HepG2 (cell line): ENCODE results near the gene CELSR3. TPM values are rescaled to one million over a fixed set of nuclear protein-coding genes. Genes with fewer than 3 reads are reported as not detected.

Experiments used
- ATAC-seq: fragments of 200-7000 bp; cut with Tn5 transposase; 3 replicates; pipeline ENCODE4 v1.9.1; 2020; ENCODE audit warnings: mild to moderate bottlenecking, moderate library complexity
- BruUV-seq: library from RNA; stranded (reverse); fragments of 400-500 nt; replicated peaks from 2 replicates; lab custom pipeline; 2021; lab: Mats Ljungman, UMichigan
- CTCF ChIA-PET: fragments of 300-600 bp; formaldehyde crosslinking; extraction: SDS; loops from one replicate; lab custom pipeline; 2021; ENCODE audit warnings: low total read pairs, inconsistent platforms, low intra/inter-chr PET ratio; lab: Yijun Ruan, JAX
- POLR2A ChIA-PET: fragments of 350-600 bp; sonication (Branson Sonifier 250); formaldehyde crosslinking; loops from one replicate; lab custom pipeline; 2020; ENCODE audit warnings: antibody characterized with exemption, inconsistent platforms; lab: Yijun Ruan, JAX
- DNase-seq: peaks from one replicate; pipeline ENCODE4 v3.0.0-alpha.2; 2015; ENCODE audit warnings: low spot score
- FAIRE-seq: peaks from 3 replicates; lab custom pipeline; 2011; peaks lifted over from hg19 to GRCh38; lab: Jason Lieb, UNC
- H2AFZ ChIP-seq: one replicate; pipeline ENCODE4 v1.6.1; 2011; ENCODE audit warnings: low read length, inconsistent platforms
- H3K27ac ChIP-seq: fragments of 300-600 bp; 3 replicates; pipeline ENCODE4 v1.8.0; 2011; ENCODE audit warnings: mixed run types, mild to moderate bottlenecking, mixed read lengths, low read length, inconsistent platforms; ENCODE audit not compliant: insufficient read depth; ENCODE audit errors: extremely low read length
- H3K27me3 ChIP-seq, 2 experiments: fragments of 200-600 bp in 1 of 2; 2 replicates in 1 of 2; 3 replicates in 1 of 2; pipeline versions ENCODE4 v1.6.0 to v1.8.0; 2011; ENCODE audit warnings: low read length in 2 of 2, mild to moderate bottlenecking in 2 of 2, moderate library complexity in 2 of 2, inconsistent platforms in 1 of 2; ENCODE audit not compliant: insufficient read depth in 2 of 2, control insufficient read depth in 1 of 2
- H3K36me3 ChIP-seq, 2 experiments: fragments of 200-600 bp in 1 of 2; replicated peaks in 1 of 2; 2 replicates in 1 of 2; 3 replicates in 1 of 2; pipeline versions ENCODE4 v1.5.1 to v1.8.0; 2011; ENCODE audit warnings: low read length in 2 of 2, inconsistent platforms in 1 of 2; ENCODE audit not compliant: insufficient read depth in 2 of 2, control insufficient read depth in 1 of 2
- H3K4me1 ChIP-seq: 2 replicates; pipeline ENCODE4 v1.5.1; 2012; ENCODE audit warnings: low read length, inconsistent platforms; ENCODE audit not compliant: insufficient read depth
- H3K4me2 ChIP-seq: 2 replicates; pipeline ENCODE4 v1.6.0; 2011; ENCODE audit warnings: low read depth, low read length, inconsistent platforms
- H3K4me3 ChIP-seq, 3 experiments: fragments of 200-600 bp in 1 of 3; sonication (generic), shearing (Covaris generic) in 1 of 3; replicated peaks in 1 of 3; 2 replicates each; pipeline ENCODE4 v1.5.1; 2011 to 2016; ENCODE audit warnings: low read length in 3 of 3, inconsistent platforms in 2 of 3, low read depth in 2 of 3, mild to moderate bottlenecking in 2 of 3, control low read depth in 1 of 3, mixed read lengths in 1 of 3; ENCODE audit not compliant: insufficient read depth in 1 of 3
- H3K79me2 ChIP-seq: one replicate; pipeline ENCODE4 v1.6.1; 2011; ENCODE audit warnings: low read length, inconsistent platforms; ENCODE audit not compliant: insufficient read depth
- H3K9ac ChIP-seq: 2 replicates; pipeline ENCODE4 v1.6.0; 2011; ENCODE audit warnings: mild to moderate bottlenecking, low read depth, low read length, inconsistent platforms; ENCODE audit not compliant: insufficient read depth
- H3K9me3 ChIP-seq: 2 replicates; pipeline ENCODE4 v1.5.1; 2012; ENCODE audit warnings: mild to moderate bottlenecking, low read length
- H4K20me1 ChIP-seq: 2 replicates; pipeline ENCODE4 v1.6.0; 2011; ENCODE audit warnings: inconsistent platforms, mild to moderate bottlenecking, low read length, moderate library complexity; ENCODE audit not compliant: insufficient read depth
- ZNF44 ChIP-seq: sonication (generic); formaldehyde crosslinking; IDR thresholded peaks from 2 replicates; pipeline ENCODE4 v1.5.1; 2020; ENCODE audit warnings: mild to moderate bottlenecking, missing genetic modification reagents
- ZNF687 ChIP-seq: sonication (generic); formaldehyde crosslinking; IDR thresholded peaks from 2 replicates; pipeline ENCODE4 v1.5.1; 2020; ENCODE audit warnings: mild to moderate bottlenecking, missing genetic modification reagents, moderate library complexity
- WGBS: methylation state at CpG from one replicate; pipeline ENCODE4 v1.1.6; 2017; ENCODE audit warnings: low lambda C conversion rate; 5-methylcytosine and 5-hydroxymethylcytosine counted together
- in situ Hi-C: cut with HindIII; loops from 2 replicates; pipeline ENCODE4 v1.10.0; 2017; ENCODE audit warnings: low pct_unique_long_range_greater_than_20kb; ENCODE audit not compliant: extremely low pct_ligation_motif_present
- intact Hi-C: fragments of 100-400 bp; cut with micrococcal nuclease; formaldehyde crosslinking; loops from one replicate; pipeline ENCODE4 v1.10.0; 2022; ENCODE audit not compliant: unreplicated experiment
- polyA plus RNA-seq, 8 experiments: library from polyadenylated mRNA; depleted of rRNA in 3 of 8; stranded (reverse) in 7 of 8; unstranded in 1 of 8; fragments of >200 nt; fragmentation: Illumina TruSeq in 4 of 8; extraction: Trizol in 4 of 8; gene quantifications; 2 replicates each; pipeline versions ENCODE4 v1.2.1 to v1.2.3, GENCODE V29; 2011 to 2016; ENCODE audit warnings: low read depth in 4 of 8, missing spikeins in 1 of 8, mixed read lengths in 1 of 8; ENCODE audit not compliant: insufficient read depth in 1 of 8
- total RNA-seq, 5 experiments: library from RNA; depleted of rRNA; stranded (reverse); fragments of >200 nt; fragmentation: Illumina TruSeq; extraction: Trizol; gene quantifications; 2 replicates each; pipeline ENCODE4 v1.2.3, GENCODE V29; 2016; ENCODE audit warnings: low read depth in 1 of 5

CELSR3 gene
- total and polyA plus RNA-seq, 2 of the 13 experiments (the other 11 are each of a cell fraction or from before 2014, with no cell fraction given) = 5.4 to 6.7 TPM

DNA sequence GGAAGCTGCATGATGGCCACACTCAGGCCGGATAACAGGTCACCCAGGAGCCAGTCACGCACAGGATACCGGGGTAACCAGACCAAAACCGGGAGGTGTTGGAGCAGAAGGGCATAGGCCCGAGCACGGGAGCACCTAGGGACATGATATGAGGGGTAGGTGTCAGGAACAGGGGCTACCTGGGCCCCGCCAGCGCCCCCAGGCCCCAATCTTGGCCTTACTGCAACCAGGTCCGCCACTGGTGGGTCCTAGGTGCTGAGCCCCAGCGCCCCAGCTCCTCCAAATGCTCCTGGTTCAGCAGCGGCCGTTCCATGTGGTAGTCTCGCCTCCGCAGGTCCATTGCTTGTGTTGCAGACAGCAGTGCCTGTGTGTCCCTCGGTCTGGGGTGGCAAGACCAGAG lies 29.4 kb downstream of the CELSR3 start:
- no peaks in the 10 kb centered on the region for H3K9me3 ChIP-seq
- intact Hi-C loops = no loop called here
- ATAC-seq (no peak), FAIRE-seq (no peak), DNase-seq (no peak)
- peaks cover 15 to 55% of the 10 kb centered on the region in 2 experiments; a peak in 4 of 5 replicates for H3K36me3 ChIP-seq
- H3K9ac ChIP-seq = peak overlapping the region; percentile 83; the same call in 1 of the 2 replicates
- in situ Hi-C loops = no loop called here
- no TSS peak for BruUV-seq
- H4K20me1 ChIP-seq = no peaks in the 10 kb centered on the region
- ChIA-PET CTCF (no interaction called here), POLR2A (interaction anchor here (2.9 to 4.8 kb wide), 3 partner anchors 11 to 160 kb away, joined by 24 to 140 read pairs (median 40); partner anchors contain the start of genes CELSR3 and TMEM89)
- peaks cover 43% of the 10 kb centered on the region for H3K79me2 ChIP-seq
- 94% methylated on average over 7 of the region's 15 CpGs for WGBS
- peak overlapping the region; percentile 88 for H3K4me2 ChIP-seq
- H3K27me3 ChIP-seq = no peaks in the 10 kb centered on the region; a peak in 1 of 5 replicates
- no peak overlapping the region for H2AFZ ChIP-seq
- peaks cover 66% of the 10 kb centered on the region for H3K4me1 ChIP-seq
- H3K4me3 ChIP-seq = peak overlapping the region; percentile 71 to 96 (median 93); a peak in 4 of 6 replicates
- H3K27ac ChIP-seq = peak overlapping the region; percentile 74
- TF ChIP-seq ZNF687 (peak; percentile 52), ZNF44 (no peak)
